HepG2 (cell line): ENCODE results near the gene TRMT1. TPM values are rescaled to one million over a fixed set of nuclear protein-coding genes. Genes with fewer than 3 reads are reported as not detected.
A peak's percentile ranks its signal among the peaks of the same experiment; 100 is the strongest.

Experiments used
- MIXL1 ChIP-seq: IDR thresholded peaks from 2 replicates; pipeline ENCODE4 v1.6.1; 2016
- MTF1 ChIP-seq: sonication (generic); formaldehyde crosslinking; IDR thresholded peaks from 2 replicates; pipeline ENCODE4 v1.5.0; 2020; ENCODE audit warnings: missing genetic modification reagents
- NRL ChIP-seq: sonication (generic); formaldehyde crosslinking; IDR thresholded peaks from 2 replicates; pipeline ENCODE4 v1.5.0; 2020; ENCODE audit warnings: missing genetic modification reagents, mild to moderate bottlenecking, moderate library complexity, borderline replicate concordance
- PAX8 ChIP-seq: sonication (generic); formaldehyde crosslinking; IDR thresholded peaks from 2 replicates; pipeline ENCODE4 v1.8.0; 2022; ENCODE audit warnings: mild to moderate bottlenecking, missing genetic modification reagents, borderline replicate concordance
- PITX1 ChIP-seq: sonication (generic); formaldehyde crosslinking; IDR thresholded peaks from 2 replicates; pipeline ENCODE4 v1.5.1; 2020; ENCODE audit warnings: mild to moderate bottlenecking, missing genetic modification reagents
- SMAD9 ChIP-seq: sonication (generic); formaldehyde crosslinking; IDR thresholded peaks from 2 replicates; pipeline ENCODE4 v1.5.1; 2020; ENCODE audit warnings: mild to moderate bottlenecking, missing genetic modification reagents
- ZBTB7A ChIP-seq: sonication (generic); formaldehyde crosslinking; IDR thresholded peaks from 2 replicates; pipeline ENCODE4 v1.8.0; 2022; ENCODE audit warnings: mild to moderate bottlenecking, missing genetic modification reagents
- ZBTB7B ChIP-seq: sonication (generic); formaldehyde crosslinking; IDR thresholded peaks from 2 replicates; pipeline ENCODE4 v1.4.0; 2020; ENCODE audit warnings: missing genetic modification reagents
- ZNF607 ChIP-seq: sonication (generic); formaldehyde crosslinking; IDR thresholded peaks from 2 replicates; pipeline ENCODE4 v1.5.1; 2020; ENCODE audit warnings: missing genetic modification reagents, mild to moderate bottlenecking, borderline replicate concordance
- ZNF768 ChIP-seq: sonication (generic); formaldehyde crosslinking; IDR thresholded peaks from 2 replicates; pipeline ENCODE4 v1.4.0; 2020; ENCODE audit warnings: missing genetic modification reagents
- ZNF776 ChIP-seq: sonication (generic); formaldehyde crosslinking; IDR thresholded peaks from 2 replicates; pipeline ENCODE4 v1.4.0; 2020; ENCODE audit warnings: mild to moderate bottlenecking, missing genetic modification reagents
- ZNF839 ChIP-seq: sonication (generic); formaldehyde crosslinking; IDR thresholded peaks from 2 replicates; pipeline ENCODE4 v1.4.0; 2020; ENCODE audit warnings: missing genetic modification reagents, mild to moderate bottlenecking, borderline replicate concordance
- polyA plus RNA-seq, 8 experiments: library from polyadenylated mRNA; depleted of rRNA in 3 of 8; stranded (reverse) in 7 of 8; unstranded in 1 of 8; fragments of >200 nt; fragmentation: Illumina TruSeq in 4 of 8; extraction: Trizol in 4 of 8; gene quantifications; 2 replicates each; pipeline versions ENCODE4 v1.2.1 to v1.2.3, GENCODE V29; 2011 to 2016; ENCODE audit warnings: low read depth in 4 of 8, missing spikeins in 1 of 8, mixed read lengths in 1 of 8; ENCODE audit not compliant: insufficient read depth in 1 of 8
- total RNA-seq, 5 experiments: library from RNA; depleted of rRNA; stranded (reverse); fragments of >200 nt; fragmentation: Illumina TruSeq; extraction: Trizol; gene quantifications; 2 replicates each; pipeline ENCODE4 v1.2.3, GENCODE V29; 2016; ENCODE audit warnings: low read depth in 1 of 5
- TF ChIP-seq, protein P1 (sequence below): sonication (generic); formaldehyde crosslinking; IDR thresholded peaks from 2 replicates; pipeline ENCODE4 v1.5.0; 2020; ENCODE audit warnings: mild to moderate bottlenecking, missing genetic modification reagents
- TF ChIP-seq, protein P2 (sequence below): IDR thresholded peaks from 2 replicates; pipeline ENCODE4 v1.6.1; 2016; ENCODE audit warnings: low read depth, control low read depth
- TF ChIP-seq, protein P3 (sequence below): IDR thresholded peaks from 2 replicates; pipeline ENCODE4 v1.6.1; 2016; ENCODE audit warnings: control low read depth
- TF ChIP-seq, protein P4 (sequence below), 2 experiments: fragments of 450-650 bp in 1 of 2; sonication (generic) in 1 of 2; formaldehyde crosslinking in 1 of 2; IDR thresholded peaks; 2 replicates each; pipeline versions ENCODE4 v1.6.1 to v1.8.0; 2016 to 2022; ENCODE audit warnings: antibody characterized with exemption in 1 of 2, mild to moderate bottlenecking in 1 of 2, missing genetic modification reagents in 1 of 2

TRMT1 gene
- total and polyA plus RNA-seq, 2 of the 13 experiments (the other 11 are each of a cell fraction or from before 2014, with no cell fraction given), result 35.5 to 44.1 TPM

DNA sequence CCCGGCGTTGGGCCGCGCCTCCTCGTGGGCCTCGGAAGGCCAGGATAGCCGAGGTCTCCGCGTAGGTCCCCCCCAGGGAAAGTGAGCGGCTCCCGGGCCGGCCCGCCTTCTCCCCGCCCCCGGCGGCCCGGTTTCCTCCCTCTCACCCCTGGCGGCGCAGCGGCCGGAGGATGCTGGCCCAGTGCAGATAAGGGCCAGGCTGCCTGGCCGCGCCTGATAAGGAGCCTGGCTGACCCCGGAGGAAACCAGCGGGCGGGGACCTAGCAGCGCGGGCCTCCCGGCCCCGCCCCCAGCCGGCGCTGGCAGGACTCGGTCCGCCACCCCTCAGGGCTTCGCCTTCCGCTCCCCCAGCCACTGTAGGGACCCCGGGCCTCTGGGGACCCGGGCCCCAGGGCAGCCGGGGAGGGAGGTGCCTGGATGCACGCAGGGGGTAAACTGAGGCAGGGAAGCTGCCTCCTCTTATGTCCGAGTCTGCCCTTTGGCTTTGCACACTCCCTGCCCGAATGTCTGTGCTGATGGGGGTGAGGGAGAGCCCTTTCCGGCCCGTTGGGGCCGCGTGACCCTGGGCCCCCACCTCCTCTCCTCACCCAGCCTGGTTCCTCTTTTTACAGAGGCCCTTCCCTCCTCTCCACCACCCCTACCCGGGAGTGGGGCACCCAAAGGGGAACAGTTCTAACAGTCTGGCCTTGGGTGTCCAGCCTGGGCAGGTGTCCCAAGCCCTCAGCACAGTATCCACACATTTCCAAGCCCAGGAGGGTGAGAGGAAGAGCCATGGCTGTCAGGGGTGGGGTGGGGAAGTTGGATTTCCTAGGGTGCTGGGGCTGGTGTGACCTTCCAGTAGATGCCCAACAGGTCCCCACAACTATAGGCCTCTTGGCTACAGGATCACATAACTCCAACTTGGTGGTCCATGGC is 13.6 kb downstream of the TRMT1 start, which contains the start of gene LYL1 (continued):
- TF ChIP-seq, protein P1, sequence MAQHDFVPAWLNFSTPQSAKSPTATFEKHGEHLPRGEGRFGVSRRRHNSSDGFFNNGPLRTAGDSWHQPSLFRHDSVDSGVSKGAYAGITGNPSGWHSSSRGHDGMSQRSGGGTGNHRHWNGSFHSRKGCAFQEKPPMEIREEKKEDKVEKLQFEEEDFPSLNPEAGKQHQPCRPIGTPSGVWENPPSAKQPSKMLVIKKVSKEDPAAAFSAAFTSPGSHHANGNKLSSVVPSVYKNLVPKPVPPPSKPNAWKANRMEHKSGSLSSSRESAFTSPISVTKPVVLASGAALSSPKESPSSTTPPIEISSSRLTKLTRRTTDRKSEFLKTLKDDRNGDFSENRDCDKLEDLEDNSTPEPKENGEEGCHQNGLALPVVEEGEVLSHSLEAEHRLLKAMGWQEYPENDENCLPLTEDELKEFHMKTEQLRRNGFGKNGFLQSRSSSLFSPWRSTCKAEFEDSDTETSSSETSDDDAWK (CRISPR knock-in tag), result no peak
- TF ChIP-seq ZNF768 (CRISPR knock-in tag) (no peak), NRL (no peak), PITX1 (CRISPR knock-in tag) (no peak), ZBTB7A (no peak), ZNF839 (CRISPR knock-in tag) (peak; percentile 45; the same call in 1 of the 2 replicates), SMAD9 (no peak), MIXL1 (CRISPR knock-in tag) (no peak), ZNF776 (CRISPR knock-in tag) (no peak), ZNF607 (CRISPR knock-in tag) (no peak), PAX8 (CRISPR knock-in tag) (no peak), ZBTB7B (CRISPR knock-in tag) (peak; percentile 46; the same call in 1 of the 2 replicates), MTF1 (CRISPR knock-in tag) (no peak)
- TF ChIP-seq, protein P2, sequence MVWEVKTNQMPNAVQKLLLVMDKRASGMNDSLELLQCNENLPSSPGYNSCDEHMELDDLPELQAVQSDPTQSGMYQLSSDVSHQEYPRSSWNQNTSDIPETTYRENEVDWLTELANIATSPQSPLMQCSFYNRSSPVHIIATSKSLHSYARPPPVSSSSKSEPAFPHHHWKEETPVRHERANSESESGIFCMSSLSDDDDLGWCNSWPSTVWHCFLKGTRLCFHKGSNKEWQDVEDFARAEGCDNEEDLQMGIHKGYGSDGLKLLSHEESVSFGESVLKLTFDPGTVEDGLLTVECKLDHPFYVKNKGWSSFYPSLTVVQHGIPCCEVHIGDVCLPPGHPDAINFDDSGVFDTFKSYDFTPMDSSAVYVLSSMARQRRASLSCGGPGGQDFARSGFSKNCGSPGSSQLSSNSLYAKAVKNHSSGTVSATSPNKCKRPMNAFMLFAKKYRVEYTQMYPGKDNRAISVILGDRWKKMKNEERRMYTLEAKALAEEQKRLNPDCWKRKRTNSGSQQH, result no peak
- TF ChIP-seq, protein P3, sequence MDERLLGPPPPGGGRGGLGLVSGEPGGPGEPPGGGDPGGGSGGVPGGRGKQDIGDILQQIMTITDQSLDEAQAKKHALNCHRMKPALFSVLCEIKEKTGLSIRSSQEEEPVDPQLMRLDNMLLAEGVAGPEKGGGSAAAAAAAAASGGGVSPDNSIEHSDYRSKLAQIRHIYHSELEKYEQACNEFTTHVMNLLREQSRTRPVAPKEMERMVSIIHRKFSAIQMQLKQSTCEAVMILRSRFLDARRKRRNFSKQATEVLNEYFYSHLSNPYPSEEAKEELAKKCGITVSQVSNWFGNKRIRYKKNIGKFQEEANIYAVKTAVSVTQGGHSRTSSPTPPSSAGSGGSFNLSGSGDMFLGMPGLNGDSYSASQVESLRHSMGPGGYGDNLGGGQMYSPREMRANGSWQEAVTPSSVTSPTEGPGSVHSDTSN (CRISPR knock-in tag), result no peak
- TF ChIP-seq, protein P4, sequence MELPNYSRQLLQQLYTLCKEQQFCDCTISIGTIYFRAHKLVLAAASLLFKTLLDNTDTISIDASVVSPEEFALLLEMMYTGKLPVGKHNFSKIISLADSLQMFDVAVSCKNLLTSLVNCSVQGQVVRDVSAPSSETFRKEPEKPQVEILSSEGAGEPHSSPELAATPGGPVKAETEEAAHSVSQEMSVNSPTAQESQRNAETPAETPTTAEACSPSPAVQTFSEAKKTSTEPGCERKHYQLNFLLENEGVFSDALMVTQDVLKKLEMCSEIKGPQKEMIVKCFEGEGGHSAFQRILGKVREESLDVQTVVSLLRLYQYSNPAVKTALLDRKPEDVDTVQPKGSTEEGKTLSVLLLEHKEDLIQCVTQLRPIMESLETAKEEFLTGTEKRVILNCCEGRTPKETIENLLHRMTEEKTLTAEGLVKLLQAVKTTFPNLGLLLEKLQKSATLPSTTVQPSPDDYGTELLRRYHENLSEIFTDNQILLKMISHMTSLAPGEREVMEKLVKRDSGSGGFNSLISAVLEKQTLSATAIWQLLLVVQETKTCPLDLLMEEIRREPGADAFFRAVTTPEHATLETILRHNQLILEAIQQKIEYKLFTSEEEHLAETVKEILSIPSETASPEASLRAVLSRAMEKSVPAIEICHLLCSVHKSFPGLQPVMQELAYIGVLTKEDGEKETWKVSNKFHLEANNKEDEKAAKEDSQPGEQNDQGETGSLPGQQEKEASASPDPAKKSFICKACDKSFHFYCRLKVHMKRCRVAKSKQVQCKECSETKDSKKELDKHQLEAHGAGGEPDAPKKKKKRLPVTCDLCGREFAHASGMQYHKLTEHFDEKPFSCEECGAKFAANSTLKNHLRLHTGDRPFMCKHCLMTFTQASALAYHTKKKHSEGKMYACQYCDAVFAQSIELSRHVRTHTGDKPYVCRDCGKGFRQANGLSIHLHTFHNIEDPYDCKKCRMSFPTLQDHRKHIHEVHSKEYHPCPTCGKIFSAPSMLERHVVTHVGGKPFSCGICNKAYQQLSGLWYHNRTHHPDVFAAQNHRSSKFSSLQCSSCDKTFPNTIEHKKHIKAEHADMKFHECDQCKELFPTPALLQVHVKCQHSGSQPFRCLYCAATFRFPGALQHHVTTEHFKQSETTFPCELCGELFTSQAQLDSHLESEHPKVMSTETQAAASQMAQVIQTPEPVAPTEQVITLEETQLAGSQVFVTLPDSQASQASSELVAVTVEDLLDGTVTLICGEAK (IDR thresholded peaks at IDR 0.05), result no peak
- TF ChIP-seq, protein P4 (CRISPR knock-in tag; IDR thresholded peaks at IDR 0.05), result 0 out of 2 replicates have a peak, but pooled peaks have one; percentile 56
